ENCODE results near the gene HS6ST3. TPM values are rescaled to one million over a fixed set of nuclear protein-coding genes. Genes with fewer than 3 reads are reported as not detected.

The HS6ST3 gene
- total and polyA plus RNA-seq, 8 donors = 0.03 to 0.15 (median 0.10) TPM

- Histone ChIP-seq H3K36me3 (no peaks in the 10 kb centered on the region), H3K4me3 (no peak overlapping the region), H3K4me1 (no peaks in the 10 kb centered on the region), H3K27ac (no peak overlapping the region), H3K9me3 (peaks cover 0 to 7% of the 10 kb centered on the region in 2 donors), H3K27me3 (no peaks in the 10 kb centered on the region)
- DNase-seq (no peak), ATAC-seq (no peak)
- intact Hi-C loops (cut with DNase I) = no loop called here
- TF ChIP-seq CTCF (IDR thresholded peaks at IDR 0.05) = no peak
Observed at GRCh38 chr13:96527497-96527896, 437.6 kb downstream of the HS6ST3 start.

DNA sequence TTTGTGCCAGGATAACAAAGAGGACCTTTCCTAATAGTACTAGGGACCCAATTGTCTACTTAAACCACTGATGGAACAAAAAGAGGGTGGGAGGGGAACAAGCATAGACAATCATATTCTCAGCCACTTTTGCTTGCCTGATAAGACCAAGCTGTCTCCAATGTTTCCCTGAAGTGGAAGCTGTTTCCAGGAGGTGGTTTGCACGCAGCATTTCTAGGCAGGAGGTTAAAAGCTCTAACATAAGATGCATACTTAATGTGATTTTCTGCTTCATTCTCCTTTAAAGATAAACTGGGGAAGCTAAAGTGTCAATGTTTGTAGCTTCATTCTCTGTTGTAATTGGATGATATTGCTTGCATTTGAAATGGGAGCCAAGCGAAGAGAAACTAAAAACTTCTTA, 442.9 kb downstream of the HS6ST3 start:
- no peak overlapping the region for H3K4me3 ChIP-seq
- DNase-seq = no peak
- intact Hi-C loops (cut with DNase I) = no loop called here
- ATAC-seq = no peak
- H3K27ac ChIP-seq = no peak overlapping the region
- H3K9me3 ChIP-seq = no peaks in the 10 kb centered on the region
- TF ChIP-seq CTCF (IDR thresholded peaks at IDR 0.05) = no peak
- no peaks in the 10 kb centered on the region for H3K4me1 ChIP-seq
- no peaks in the 10 kb centered on the region for H3K27me3 ChIP-seq
- H3K36me3 ChIP-seq = no peaks in the 10 kb centered on the region

- Histone ChIP-seq H3K4me1 (no peaks in the 10 kb centered on the region), H3K4me3 (no peak overlapping the region), H3K27me3 (no peaks in the 10 kb centered on the region), H3K36me3 (no peaks in the 10 kb centered on the region), H3K27ac (no peak overlapping the region), H3K9me3 (no peaks in the 10 kb centered on the region)
- intact Hi-C loops (cut with DNase I) = no loop called here
- no peak for TF ChIP-seq CTCF (IDR thresholded peaks at IDR 0.05)
- no peak for DNase-seq
- no peak for ATAC-seq
Observed at GRCh38 chr13:96533408-96533807, 443.5 kb downstream of the HS6ST3 start.

- TF ChIP-seq CTCF (IDR thresholded peaks at IDR 0.05) = no peak
- no peak overlapping the region for H3K4me3 ChIP-seq
- H3K27ac ChIP-seq = no peak overlapping the region
- intact Hi-C loops (cut with DNase I) = no loop called here
- DNase-seq (no peak), ATAC-seq (no peak)
- no peaks in the 10 kb centered on the region for H3K9me3 ChIP-seq
- no peaks in the 10 kb centered on the region for H3K27me3 ChIP-seq
- no peaks in the 10 kb centered on the region for H3K36me3 ChIP-seq
- no peaks in the 10 kb centered on the region for H3K4me1 ChIP-seq
Observed at GRCh38 chr13:96539791-96540190, 449.9 kb downstream of the HS6ST3 start.

GRCh38 chr13:96540670-96541069, 450.8 kb downstream of the HS6ST3 start:
- intact Hi-C loops (cut with DNase I) = no loop called here
- no peaks in the 10 kb centered on the region for H3K27me3 ChIP-seq
- no peak for ATAC-seq
- H3K36me3 ChIP-seq = no peaks in the 10 kb centered on the region
- H3K4me1 ChIP-seq = no peaks in the 10 kb centered on the region
- no peak overlapping the region for H3K27ac ChIP-seq
- H3K4me3 ChIP-seq = no peak overlapping the region
- DNase-seq = no peak
- TF ChIP-seq CTCF (IDR thresholded peaks at IDR 0.05) = no peak
- no peaks in the 10 kb centered on the region for H3K9me3 ChIP-seq
